Activated CD8-positive, alpha-beta memory T cell treated with anti-CD3 and anti-CD28 coated beads for 24 hours (primary cell): ENCODE results near the gene CNTN6.

Experiments used
- DNase-seq: peaks from one replicate; pipeline ENCODE4 v3.0.0-alpha.2; 2020

Gene CNTN6

DNA sequence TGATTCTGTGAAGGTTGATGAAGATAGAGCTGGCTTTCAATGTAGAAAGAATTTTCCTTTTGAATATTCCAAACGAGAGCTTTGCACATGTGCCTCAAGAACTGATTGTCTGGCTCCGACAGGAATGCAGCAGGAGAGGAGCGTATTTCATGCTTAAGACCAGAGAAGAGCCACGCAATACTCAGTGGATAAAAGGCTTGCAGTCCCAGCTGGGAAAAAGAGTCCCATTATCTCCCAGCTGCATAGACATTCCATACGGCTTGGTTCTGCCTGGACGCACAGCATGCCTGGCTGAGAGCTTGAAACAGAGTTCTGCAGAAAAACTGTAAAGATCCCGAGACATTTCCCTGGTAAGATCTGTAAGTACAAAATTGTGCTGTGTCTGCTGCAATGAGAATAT, at the start of gene CNTN6:
TSS of gene CNTN6 (plus strand) at position 254 of the 400 bp plus-strand sequence. CDS start 54,985 bp downstream, outside the sequence.
- DNase-seq: no peak

DNA sequence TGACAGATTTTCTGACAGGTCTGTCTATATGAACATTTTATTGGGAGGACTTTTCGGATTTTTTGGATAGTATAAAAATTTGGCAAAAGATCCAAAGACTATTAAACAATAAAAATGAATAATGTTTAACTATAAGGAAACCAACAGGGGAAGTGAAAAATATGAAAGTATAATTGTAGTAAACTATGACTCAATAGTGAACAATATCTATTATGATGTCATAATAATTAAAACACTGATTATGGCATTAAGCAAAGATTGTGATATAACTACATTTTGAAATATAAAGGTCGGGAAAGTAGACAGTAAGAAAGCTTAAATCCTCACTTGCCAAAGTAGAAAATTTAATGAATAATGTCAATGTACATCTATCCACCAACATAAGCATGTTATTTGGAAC, 44.3 kb upstream of the CNTN6 start:
- DNase-seq: no peak

DNA sequence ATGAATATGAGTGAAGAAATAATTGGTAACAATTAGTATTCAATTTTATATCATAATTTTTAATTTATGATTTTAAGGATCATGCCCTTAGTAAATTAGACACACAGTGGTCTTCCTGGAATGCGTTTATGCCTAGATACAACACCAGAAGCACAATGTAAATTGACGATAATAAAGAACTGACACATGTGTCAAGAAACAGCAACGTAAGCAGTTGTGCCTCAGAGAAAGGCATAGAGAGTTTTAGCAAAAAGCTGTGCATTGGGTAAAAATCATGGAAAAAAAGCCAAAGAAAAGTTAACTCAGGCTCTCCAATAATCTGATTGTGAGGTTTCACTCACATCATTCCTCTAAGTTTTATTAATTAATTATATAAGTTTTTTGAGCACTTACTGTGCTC, 37.0 kb upstream of the CNTN6 start:
- no peak for DNase-seq

DNA sequence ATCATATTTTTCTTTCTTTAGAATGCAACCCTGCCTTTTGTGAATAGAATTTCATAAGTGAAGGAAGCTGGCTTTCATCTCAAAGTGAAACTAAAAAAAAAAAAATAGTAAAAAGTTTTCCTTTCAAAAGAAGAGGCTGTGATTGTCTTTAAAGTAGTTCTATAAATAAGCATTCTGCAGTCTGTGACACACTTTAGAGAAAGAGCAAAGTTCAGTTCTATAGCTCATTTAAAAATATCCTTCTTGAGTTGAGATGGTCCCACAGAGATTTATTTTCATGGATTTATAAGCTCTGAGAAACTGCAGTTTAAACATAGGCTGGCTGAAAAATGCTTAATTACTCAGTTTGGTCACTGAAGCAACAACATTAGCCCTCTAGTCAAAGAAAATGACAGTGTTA, 36.1 kb upstream of the CNTN6 start:
- DNase-seq: no peak

DNA sequence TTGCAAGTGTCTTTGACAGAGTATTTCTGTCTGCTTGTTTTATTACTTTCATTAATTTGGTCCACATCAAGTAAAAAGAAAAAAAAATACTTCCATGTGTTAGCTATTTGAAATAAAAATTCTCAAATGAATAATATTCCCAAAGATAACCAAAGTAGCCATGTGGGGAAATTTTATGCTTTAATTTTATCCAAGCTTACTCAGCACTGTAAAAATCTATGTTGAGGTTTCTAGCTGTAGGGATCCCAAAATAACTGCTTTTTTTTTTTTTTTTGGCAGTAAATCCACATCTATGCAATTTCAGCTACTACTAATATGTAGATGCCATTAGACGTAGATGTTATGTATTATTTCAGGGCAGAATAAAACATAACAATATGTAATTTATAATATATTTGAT, 35.4 kb upstream of the CNTN6 start:
- DNase-seq: no peak

DNA sequence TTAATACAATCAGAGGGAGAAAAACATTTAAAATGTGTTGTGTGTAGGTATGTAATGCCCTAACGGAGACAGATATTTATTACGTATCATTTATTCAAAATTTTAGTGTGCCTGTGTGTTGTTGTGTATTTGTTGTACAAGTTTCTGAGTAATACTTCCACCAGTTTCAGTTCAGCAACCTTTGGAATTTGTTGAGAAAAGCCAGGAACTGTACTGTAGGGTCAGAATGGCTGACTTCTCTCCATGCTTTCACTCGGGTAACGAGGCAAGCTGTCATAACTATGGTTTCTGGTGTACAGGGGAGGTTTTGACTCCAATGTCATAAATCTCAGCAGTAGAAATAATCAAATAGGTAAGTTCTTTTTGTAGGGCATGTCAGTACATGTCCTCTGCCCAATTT, 23.8 kb upstream of the CNTN6 start:
- no peak for DNase-seq

DNA sequence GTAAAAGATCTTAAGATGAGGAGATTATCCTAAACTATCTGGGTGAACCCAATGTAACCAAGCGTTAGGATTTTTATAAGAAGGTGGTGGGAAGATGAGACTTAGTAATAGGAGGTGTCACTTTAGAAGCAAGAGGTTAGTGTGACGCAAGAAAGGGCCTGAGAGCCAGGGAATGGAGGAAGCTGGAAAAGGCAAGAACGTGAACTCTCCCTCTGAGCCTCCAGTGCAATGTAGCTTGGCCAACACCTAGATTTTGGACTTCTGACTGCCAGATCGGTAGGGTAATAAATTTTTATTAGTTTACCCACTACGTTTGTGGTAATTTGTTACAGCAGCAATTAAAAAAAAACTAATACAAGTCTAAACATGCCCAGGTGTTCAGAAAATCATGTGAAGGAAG, 20.8 kb upstream of the CNTN6 start:
- no peak for DNase-seq

DNA sequence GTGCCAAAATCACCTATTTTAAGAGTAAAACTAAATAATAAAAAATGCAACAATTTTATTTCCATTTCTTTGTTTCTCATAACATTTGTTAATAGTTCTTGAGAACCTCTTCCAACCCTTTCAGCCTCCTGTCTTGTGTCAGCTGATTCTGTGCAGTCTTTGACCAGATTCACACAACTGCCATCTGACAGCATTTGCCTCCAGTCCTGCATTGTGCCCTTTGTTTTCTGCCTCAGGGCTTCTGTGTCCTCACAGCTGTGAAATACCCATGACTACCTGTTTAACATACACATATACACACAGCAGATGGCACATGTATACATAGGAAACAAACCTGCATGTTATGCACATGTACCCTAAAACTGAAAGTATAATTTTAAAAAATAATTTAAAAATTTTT, 13.2 kb upstream of the CNTN6 start:
- DNase-seq: no peak

DNA sequence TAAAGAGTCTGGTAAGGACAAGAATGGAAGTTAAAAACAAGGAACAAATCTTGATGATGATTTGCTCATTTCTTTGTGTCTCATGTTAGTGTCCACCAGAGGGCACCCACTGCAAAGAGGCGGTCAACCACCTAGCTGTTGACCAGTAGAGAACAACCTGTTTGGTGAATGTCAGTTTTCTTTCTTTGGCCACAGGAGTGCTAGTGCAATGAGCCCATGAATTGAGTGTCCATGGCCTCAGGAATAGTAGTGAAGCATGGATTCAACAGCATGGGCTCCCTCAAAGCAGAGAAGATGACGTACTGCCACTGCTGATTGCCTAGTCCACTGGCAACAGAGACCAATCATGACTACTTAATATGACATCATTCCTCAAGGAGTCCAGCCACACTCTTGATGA, 10.7 kb upstream of the CNTN6 start:
- no peak for DNase-seq

DNA sequence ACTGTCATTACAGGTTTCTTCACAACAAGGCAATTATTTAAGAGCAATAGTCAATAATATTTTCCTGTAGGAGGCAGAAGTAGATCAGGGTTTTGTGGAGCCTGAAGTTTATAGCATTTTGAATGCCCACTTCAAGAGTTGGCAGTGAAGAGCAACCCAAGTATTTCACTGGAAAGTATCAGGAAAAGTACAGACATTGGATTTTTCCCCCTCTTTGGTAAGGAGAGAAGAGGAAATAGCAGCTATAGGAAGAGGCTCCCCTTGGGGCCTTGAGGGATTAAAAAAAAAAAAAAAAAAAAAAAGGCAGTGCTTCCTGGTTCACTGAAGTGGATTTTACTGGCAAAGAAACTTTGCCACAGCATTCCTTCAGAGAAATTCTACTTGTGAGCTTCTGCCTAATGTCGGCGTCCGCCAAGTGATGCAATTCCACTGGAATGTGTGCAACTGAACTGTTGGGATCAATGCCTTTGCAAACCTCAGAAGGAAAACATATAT, 5.7 kb upstream of the CNTN6 start:
- DNase-seq: no peak

DNA sequence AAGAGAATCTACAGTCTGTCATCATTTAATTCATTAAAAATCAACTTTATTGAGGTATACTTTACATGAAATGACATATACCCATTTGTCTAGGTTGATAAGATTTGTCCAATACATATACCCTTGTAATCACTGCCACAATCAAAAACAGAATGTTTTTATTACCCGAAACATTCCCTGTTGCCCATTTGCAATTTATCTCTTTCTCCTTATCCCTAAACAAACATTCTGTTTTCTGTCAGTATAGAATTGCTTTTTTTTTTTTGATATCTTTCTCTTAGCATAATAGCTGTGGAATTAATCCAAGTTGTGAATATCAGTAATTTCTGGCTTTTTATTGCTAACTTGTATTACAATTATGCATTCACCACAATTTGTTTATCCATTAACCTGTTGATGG, 4.3 kb upstream of the CNTN6 start:
- DNase-seq: no peak

DNA sequence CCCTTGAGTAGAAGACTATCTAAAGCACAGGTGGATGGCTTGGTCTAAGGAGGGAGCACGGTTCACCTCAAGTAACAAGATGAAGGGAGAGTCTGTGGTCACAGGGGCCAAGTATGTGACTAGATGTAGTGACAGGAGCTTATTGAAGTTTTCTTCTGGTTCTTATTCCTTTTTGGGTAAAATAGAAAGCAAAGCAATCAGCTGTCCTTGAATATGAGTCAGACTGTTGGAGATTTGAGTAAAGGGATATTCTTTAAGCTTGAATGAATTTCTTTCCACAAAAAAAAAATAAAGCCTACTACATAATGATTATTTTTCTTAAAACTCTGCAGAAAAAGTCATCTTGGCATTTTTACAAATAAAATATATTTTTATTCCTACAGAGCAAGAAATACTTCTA, 1.5 kb upstream of the CNTN6 start:
- DNase-seq: no peak

DNA sequence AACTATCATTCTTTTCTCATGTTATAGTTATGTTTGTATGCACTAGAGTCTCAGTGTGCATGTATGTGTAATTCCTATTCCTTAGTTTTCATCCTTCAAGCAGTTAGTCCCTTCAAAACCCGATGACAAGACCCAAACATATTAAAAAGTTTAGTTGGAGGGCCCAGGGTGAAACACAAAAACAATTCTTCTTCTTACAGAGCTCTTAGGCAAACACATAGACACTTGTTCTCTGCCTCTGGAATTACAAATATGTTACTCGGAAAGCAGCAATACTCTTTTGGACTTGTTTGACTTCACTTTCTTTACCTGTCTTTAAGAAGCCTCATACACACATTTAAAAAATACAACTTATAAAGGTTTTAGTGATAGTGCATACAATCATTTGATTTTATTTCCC, 763 bp upstream of the CNTN6 start:
- no peak for DNase-seq

DNA sequence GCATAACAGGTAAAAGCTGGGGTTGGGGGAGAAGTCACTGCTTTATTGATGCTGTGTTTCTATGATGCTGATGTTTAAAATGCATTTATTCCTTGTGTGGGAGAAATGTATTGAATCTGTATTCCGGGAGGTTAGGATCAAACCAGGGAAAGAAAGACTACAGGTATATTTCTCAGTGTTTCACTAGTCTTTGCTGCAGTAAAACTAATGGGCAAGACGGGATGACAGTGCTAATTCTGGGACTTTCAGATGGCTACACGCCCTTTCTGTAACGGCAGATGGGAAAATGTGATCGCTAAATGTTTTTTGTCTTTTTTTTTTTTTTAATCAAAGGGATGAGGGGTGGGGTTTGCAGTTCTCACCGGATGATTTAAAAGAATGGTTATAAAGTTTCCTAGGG, 393 bp downstream of the CNTN6 start:
- DNase-seq: no peak

DNA sequence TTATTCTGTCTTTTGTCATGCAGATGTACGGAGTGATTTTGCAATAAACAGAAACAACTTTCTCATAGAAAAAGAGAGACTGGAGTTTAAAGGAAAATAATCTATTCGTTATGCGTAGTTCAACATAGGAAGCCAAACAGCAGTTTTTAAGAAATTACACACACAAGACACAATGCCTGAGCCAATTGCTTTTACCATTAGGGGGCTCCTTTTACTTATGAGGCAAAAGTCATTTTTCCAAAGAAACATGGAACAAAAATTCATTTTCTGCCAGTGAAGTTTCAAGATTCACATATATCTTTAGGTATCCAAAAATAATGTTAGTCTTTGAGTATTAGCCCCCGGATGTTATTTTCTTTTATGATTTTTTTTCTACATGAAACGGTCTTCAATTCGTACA, 10.7 kb downstream of the CNTN6 start:
- DNase-seq: no peak

DNA sequence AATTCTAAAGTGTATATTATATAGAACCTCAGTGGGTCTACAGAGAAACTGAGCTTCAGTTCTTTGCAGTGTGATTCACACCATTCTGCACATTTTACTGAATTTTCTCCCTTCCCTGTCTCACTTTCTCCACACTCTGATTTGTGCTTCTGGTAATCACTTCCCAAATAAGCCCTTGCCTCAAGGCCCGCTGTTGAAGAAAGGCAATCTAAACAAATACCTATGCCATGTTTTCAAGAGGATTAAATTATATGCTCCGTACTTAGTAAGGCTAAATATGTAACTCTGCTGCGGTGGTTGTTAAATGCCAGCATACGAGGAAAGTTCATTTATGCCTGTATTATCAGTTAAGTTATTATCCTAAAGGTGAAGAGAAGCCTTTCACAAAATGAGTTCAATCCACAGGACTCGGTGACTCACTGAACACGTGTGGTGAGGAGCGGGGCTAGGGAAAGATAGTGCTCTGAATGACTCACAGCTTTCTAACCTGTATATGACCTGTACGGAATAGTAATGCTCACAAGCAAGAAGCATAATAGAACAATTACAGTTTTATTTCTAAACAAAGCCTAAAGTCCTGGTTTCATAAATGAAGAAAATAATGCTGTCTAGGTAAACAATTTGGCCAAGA, 25.1 kb downstream of the CNTN6 start:
- no peak for DNase-seq

DNA sequence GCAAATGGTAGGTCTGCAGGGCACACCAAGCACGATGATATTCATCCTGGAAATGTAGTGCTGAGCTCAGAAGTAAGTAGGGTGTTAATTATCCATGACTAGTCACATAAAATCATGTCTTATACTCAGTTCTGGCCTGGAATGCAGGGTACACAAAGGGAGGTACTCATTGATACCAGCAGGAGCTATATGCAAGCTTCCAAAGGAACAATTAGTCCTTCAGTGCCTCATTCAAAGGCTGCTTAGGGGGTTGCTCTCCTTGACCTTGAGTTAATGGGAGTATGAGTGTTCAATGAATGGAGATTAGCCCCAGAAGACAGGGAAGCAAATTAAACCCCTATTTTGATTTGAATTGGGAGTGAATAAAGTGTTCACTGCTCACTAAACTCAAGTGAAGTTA, 38.3 kb downstream of the CNTN6 start:
- no peak for DNase-seq

DNA sequence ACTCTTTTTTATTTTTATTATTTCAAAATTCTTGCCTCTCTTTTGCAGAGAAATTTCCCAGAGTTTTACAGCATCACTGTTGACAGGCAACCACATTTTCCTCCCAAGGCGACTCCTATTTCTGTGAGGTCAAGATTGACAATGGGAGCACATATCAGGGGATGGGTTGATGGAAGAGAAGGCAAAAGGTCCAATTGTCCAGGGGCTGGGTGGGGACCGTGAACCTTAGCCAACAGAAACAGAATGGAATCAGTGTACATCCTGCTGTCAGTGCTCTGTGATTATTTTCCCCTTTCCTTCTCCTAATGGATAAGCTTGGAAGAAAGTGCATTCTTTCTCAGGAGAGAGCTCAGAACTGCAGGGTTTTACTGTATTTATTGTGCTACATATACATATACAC, 42.4 kb downstream of the CNTN6 start:
- no peak for DNase-seq

DNA sequence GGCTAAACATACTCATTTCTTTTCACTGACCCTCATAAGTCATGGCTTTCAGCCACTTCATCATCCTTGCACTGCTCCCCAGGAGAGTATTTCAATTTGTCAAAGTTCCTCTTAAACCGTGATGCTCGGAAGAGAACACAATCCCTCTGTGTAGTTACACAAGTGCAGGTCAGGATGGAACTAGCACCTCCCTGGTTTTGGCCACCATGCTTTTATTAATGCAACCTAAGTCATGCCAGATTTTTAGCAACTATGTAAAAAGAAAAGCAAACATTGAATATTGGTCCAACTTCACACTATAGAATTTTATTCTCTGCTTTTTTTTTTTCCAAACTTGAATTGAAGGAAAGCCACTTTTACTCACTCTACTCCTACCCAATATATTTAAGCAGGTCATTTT, 45.2 kb downstream of the CNTN6 start:
- no peak for DNase-seq

DNA sequence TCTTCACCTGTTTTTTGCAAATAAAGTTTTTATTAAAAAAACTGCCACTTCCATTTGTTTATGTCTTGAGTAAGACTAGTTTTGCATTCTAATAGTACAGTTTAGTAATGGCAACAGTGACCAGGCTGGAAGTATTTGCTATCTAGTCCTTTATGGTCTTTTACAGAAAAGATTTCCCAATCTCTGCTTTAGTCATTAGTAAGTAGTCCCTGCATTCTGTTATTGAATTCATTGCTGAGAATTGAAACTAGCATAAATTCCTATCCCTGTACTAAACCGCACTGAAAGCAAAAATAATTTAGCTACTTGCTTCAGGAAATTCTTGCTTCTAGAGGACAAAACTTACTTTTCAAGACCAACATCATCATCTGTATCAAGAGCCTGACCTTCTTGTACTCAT, 46.2 kb downstream of the CNTN6 start:
- DNase-seq: no peak

DNA sequence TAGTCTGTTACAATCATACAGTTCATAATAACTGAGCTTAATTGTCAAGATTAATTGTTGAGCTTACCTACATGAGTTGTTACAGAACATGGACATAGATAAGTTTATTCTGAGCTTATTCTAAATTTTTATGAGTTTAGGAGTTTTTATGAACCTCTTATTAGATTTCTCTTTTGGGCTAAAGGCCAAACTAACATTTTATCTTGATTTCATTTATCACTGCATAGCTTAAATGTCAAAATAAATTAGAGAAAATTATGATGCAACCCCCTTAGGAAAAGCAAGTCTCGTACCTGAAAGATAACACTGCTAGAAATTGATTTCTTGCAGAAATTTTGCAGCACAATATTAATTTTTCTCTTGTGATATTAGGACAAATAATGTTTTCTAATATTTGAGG, 54.5 kb downstream of the CNTN6 start:
- no peak for DNase-seq

DNA sequence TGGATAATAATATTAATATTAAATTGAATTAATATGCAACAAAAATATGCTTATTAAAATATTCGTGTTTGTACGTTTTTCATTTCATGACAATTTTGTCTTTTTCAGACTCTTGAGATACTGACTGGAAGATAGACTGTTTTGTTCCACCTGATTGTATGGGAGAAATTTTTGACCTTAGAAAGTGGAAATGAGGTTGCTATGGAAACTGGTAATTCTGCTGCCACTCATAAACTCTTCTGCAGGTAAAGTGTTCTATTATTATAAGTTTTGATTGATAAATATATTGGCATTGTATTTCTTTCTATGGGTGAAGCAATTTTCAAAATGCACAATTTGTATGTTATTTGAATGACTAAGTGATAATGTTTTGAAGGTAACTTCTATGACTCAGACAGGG, 55.0 kb downstream of the CNTN6 start:
- DNase-seq: no peak

DNA sequence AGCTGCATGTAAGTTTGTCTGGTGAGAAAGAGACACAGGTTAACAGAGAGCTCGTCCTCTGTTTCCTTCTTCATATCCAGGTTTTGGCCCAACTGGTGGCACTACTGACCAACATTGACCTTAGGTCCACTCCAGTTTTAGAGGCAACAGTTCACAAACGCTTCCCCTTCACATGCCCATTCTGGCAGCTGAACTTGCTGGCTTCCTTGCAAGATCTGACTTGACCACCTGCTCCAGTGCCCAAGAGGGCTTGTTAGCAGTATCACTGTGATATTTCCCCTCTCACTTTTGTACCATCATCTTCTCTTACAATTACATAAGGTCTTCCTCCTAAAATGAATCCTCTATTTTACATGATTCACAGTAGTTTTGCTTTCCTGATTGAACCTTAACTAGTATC, 71.3 kb downstream of the CNTN6 start:
- no peak for DNase-seq

DNA sequence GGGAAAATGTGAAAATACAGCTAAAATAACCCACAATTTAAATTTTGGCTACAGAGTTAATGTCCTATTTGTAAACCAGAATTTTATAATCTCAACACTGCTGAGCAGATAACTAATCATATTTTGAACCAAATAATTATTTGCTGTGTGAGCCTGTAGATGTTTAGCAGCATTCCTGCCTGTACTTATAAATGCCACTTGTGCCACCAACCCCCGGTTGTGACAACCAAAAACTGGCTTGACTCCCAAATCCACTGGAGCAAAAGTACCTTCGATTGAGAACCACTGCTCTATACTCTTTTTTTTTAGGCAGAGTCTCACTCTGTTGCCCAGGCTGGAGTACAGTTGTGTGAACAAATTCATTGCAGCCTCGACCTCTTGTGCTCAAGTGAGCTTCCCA, 78.5 kb downstream of the CNTN6 start:
- no peak for DNase-seq

DNA sequence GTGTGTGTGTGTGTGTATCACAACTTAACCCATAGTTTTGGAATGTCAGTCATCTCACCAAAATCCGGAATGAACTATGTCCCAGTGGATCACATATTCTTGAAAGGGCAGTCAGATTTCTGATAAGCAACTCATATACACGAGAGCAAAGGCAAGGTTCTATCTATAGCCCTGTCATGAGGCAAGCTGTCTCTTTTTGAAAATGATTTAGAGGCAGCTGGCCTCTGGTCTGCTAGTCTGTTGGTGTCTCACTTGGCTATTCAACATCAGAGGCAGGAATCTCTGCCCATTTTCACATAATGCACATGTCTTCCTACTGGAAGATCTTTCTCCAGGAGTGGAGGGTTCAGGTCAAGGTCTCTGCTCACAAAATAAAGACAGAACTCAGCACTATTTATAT, 79.8 kb downstream of the CNTN6 start:
- no peak for DNase-seq

DNA sequence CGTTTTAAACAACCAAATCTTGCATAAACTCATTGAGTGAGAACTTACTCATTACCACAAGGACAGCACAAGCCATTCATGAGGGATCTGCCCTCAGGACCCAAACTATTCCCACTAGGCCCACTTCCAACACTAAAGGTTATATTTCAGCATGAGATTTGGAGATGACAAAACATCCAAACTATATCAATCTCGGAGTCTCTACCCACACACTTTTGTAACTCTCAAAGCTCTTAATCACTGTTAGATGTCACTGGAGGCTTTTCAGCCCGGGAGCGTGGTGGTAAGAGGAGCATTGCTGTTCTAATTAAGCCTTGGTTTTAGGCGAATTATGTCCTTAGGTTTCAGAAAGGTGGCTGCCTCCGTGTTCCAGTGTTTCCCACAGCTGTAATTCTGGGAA, 86.3 kb downstream of the CNTN6 start:
- DNase-seq: no peak
